SU-DHL-6 (cell line): ENCODE measurements around the gene SLC25A43.

Experiments
- H2AFZ ChIP-seq: fragments of 200-600 bp; sonication (generic); 2 replicates; pipeline ENCODE4 v1.6.1; 2014; ENCODE audit warnings: low read depth, mild to moderate bottlenecking, moderate library complexity, mixed read lengths, antibody characterized with exemption, low read length; ENCODE audit not compliant: severe bottlenecking
- H3F3A ChIP-seq: fragments of 200-600 bp; shearing (Covaris generic); 2 replicates; pipeline ENCODE4 v1.6.0; 2016; ENCODE audit warnings: antibody characterized with exemption, mild to moderate bottlenecking; ENCODE audit not compliant: insufficient read depth
- H3K27ac ChIP-seq: fragments of 200-600 bp; sonication (generic); 2 replicates; pipeline ENCODE4 v1.5.1; 2016; ENCODE audit warnings: low read depth, mild to moderate bottlenecking, low read length, moderate library complexity, mixed read lengths
- H3K27me3 ChIP-seq: fragments of 200-600 bp; sonication (generic), shearing (Covaris generic); 2 replicates; pipeline ENCODE4 v1.6.0; 2014; ENCODE audit warnings: mild to moderate bottlenecking, low read length
- H3K36me3 ChIP-seq: fragments of 200-600 bp; sonication (generic); 2 replicates; pipeline ENCODE4 v1.6.1; 2014; ENCODE audit warnings: mild to moderate bottlenecking, low read length, mixed read lengths
- H3K4me2 ChIP-seq: fragments of 300-600, 200-600 bp; shearing (Covaris generic), sonication (generic); 2 replicates; pipeline ENCODE4 v1.6.0; 2014; ENCODE audit warnings: low read length, low read depth, mild to moderate bottlenecking; ENCODE audit not compliant: poor library complexity, severe bottlenecking
- H3K4me3 ChIP-seq: fragments of 200-600 bp; sonication (generic); 2 replicates; pipeline ENCODE4 v1.5.1; 2014; ENCODE audit warnings: antibody characterized with exemption, low read length, mild to moderate bottlenecking, mixed read lengths; ENCODE audit not compliant: insufficient read depth, poor library complexity, severe bottlenecking
- H3K79me2 ChIP-seq: fragments of 200-600 bp; sonication (generic); 2 replicates; pipeline ENCODE4 v1.6.1; 2014; ENCODE audit warnings: mild to moderate bottlenecking, low read length, moderate library complexity; ENCODE audit not compliant: insufficient read depth
- H3K9ac ChIP-seq: fragments of 200-600 bp; sonication (generic); 2 replicates; pipeline ENCODE4 v1.7.0; 2014; ENCODE audit warnings: mild to moderate bottlenecking, low read length
- H3K9me2 ChIP-seq: fragments of 200-600 bp; sonication (generic); replicated peaks from 2 replicates; pipeline ENCODE4 v1.6.1; 2014; ENCODE audit warnings: low read length; ENCODE audit not compliant: insufficient read depth
- H3K9me3 ChIP-seq: fragments of 200-600 bp; sonication (generic); 2 replicates; pipeline ENCODE4 v1.6.1; 2014; ENCODE audit warnings: low read length, mixed read lengths; ENCODE audit not compliant: insufficient read depth
- H4K20me1 ChIP-seq: fragments of 200-600 bp; sonication (generic); 2 replicates; pipeline ENCODE4 v1.6.1; 2014; ENCODE audit warnings: low read depth, mild to moderate bottlenecking, antibody characterized with exemption, low read length, moderate library complexity, mixed read lengths
- CTCF ChIP-seq: fragments of 200-600 bp; sonication (generic); IDR thresholded peaks from one replicate; pipeline ENCODE4 v1.5.1; 2017; ENCODE audit warnings: antibody characterized with exemption, mild to moderate bottlenecking, low read length, moderate library complexity; ENCODE audit not compliant: insufficient read depth, poor library complexity, severe bottlenecking
- EZH2phosphoT487 ChIP-seq: fragments of 200-600 bp; sonication (generic), shearing (Covaris generic); conservative IDR thresholded peaks from 2 replicates; pipeline ENCODE4 v1.6.1; 2018; ENCODE audit warnings: mild to moderate bottlenecking, antibody characterized with exemption, low read length, moderate library complexity, mixed read lengths

SLC25A43 gene

GRCh38 chrX:119481323-119481801, 82.2 kb downstream of the SLC25A43 start:
- no peak overlapping the region for H3K27ac ChIP-seq
- H3K27me3 ChIP-seq = no peaks in the 10 kb centered on the region
- no peak for TF ChIP-seq EZH2phosphoT487
- TF ChIP-seq CTCF = no peak
- H3K36me3 ChIP-seq = no peaks in the 10 kb centered on the region
- no peak overlapping the region for H3K4me3 ChIP-seq
- H3F3A ChIP-seq = no peaks in the 10 kb centered on the region
- H3K4me2 ChIP-seq = no peak overlapping the region
- H3K9ac ChIP-seq = no peak overlapping the region
- no peaks in the 10 kb centered on the region for H3K79me2 ChIP-seq
- H4K20me1 ChIP-seq = no peaks in the 10 kb centered on the region
- H3K9me3 ChIP-seq = no peaks in the 10 kb centered on the region
- H2AFZ ChIP-seq = no peak overlapping the region
- H3K9me2 ChIP-seq = no peaks in the 10 kb centered on the region

GRCh38 chrX:119482041-119482440, 82.9 kb downstream of the SLC25A43 start:
- peak overlapping the region; percentile 66 for H3K4me2 ChIP-seq
- H3K9me3 ChIP-seq = no peaks in the 10 kb centered on the region
- no peaks in the 10 kb centered on the region for H3K27me3 ChIP-seq
- H3K9ac ChIP-seq = peak overlapping the region; percentile 47
- TF ChIP-seq CTCF = no peak
- TF ChIP-seq EZH2phosphoT487 = no peak
- H3K36me3 ChIP-seq = no peaks in the 10 kb centered on the region
- no peaks in the 10 kb centered on the region for H4K20me1 ChIP-seq
- H3K27ac ChIP-seq = no peak overlapping the region
- peak overlapping the region; percentile 81 for H2AFZ ChIP-seq
- H3K9me2 ChIP-seq = no peaks in the 10 kb centered on the region
- H3K4me3 ChIP-seq = no peak overlapping the region
- no peaks in the 10 kb centered on the region for H3F3A ChIP-seq
- H3K79me2 ChIP-seq = no peaks in the 10 kb centered on the region

GRCh38 chrX:119482481-119483480, 83.6 kb downstream of the SLC25A43 start:
- no peaks in the 10 kb centered on the region for H3K9me3 ChIP-seq
- peak overlapping the region; percentile 81 for H2AFZ ChIP-seq
- H3K27ac ChIP-seq = no peak overlapping the region
- H3K9me2 ChIP-seq = no peaks in the 10 kb centered on the region
- H3K9ac ChIP-seq = peak overlapping the region; percentile 47
- TF ChIP-seq CTCF = peak; percentile 47
- TF ChIP-seq EZH2phosphoT487 = no peak
- H3K79me2 ChIP-seq = no peaks in the 10 kb centered on the region
- no peaks in the 10 kb centered on the region for H3F3A ChIP-seq
- H3K4me2 ChIP-seq = peak overlapping the region; percentile 66
- H3K27me3 ChIP-seq = no peaks in the 10 kb centered on the region
- no peaks in the 10 kb centered on the region for H3K36me3 ChIP-seq
- H3K4me3 ChIP-seq = no peak overlapping the region
- H4K20me1 ChIP-seq = no peaks in the 10 kb centered on the region
